Fibroblast of lung (primary cell): ENCODE measurements around the gene CYLC2. TPM values are rescaled to one million over a fixed set of nuclear protein-coding genes. Genes with fewer than 3 reads are reported as not detected.

Experiments
- DNase-seq, 2 donors: peaks; one replicate each; pipeline versions ENCODE4 v3.0.0 to v3.0.0-alpha.2; 2010; ENCODE audit warnings: low read depth in 2 of 2
- H2AFZ ChIP-seq: 2 replicates; pipeline ENCODE4 v1.5.1; 2012; ENCODE audit warnings: low read length, control low read depth, inconsistent platforms
- H3K27ac ChIP-seq: 2 replicates; pipeline ENCODE4 v1.5.1; 2011; ENCODE audit warnings: low read length, control low read depth; ENCODE audit not compliant: insufficient read depth
- H3K27me3 ChIP-seq: 2 replicates; pipeline ENCODE4 v1.5.1; 2011; ENCODE audit warnings: mild to moderate bottlenecking, low read length; ENCODE audit not compliant: control insufficient read depth, insufficient read depth
- H3K36me3 ChIP-seq: 2 replicates; pipeline ENCODE4 v1.5.1; 2011; ENCODE audit warnings: low read length; ENCODE audit not compliant: control insufficient read depth, insufficient read depth
- H3K4me1 ChIP-seq: 2 replicates; pipeline ENCODE4 v1.5.1; 2011; ENCODE audit warnings: low read length; ENCODE audit not compliant: control insufficient read depth, insufficient read depth; ENCODE audit errors: extremely low read depth
- H3K4me2 ChIP-seq: 2 replicates; pipeline ENCODE4 v1.5.1; 2011; ENCODE audit warnings: low read length, control low read depth; ENCODE audit not compliant: insufficient read depth; ENCODE audit errors: extremely low read depth
- H3K4me3 ChIP-seq, 4 experiments: fragments of 200-600 bp in 1 of 4; sonication (generic) in 1 of 4; replicated peaks in 1 of 4; 2 replicates each; pipeline ENCODE4 v1.5.1; 2011 to 2016; ENCODE audit warnings: low read length in 4 of 4, low read depth in 3 of 4, mild to moderate bottlenecking in 3 of 4, control low read depth in 2 of 4, inconsistent platforms in 1 of 4, mixed read lengths in 1 of 4; ENCODE audit not compliant: insufficient read depth in 1 of 4; ENCODE audit errors: control extremely low read depth in 1 of 4
- H3K79me2 ChIP-seq: 2 replicates; pipeline ENCODE4 v1.5.1; 2012; ENCODE audit warnings: mild to moderate bottlenecking, low read length, inconsistent platforms; ENCODE audit not compliant: control insufficient read depth, insufficient read depth
- H3K9ac ChIP-seq: 2 replicates; pipeline ENCODE4 v1.5.1; 2011; ENCODE audit warnings: mild to moderate bottlenecking, low read length, control low read depth; ENCODE audit not compliant: insufficient read depth
- H3K9me3 ChIP-seq: 2 replicates; pipeline ENCODE4 v1.5.1; 2012; ENCODE audit warnings: low read depth, low read length; ENCODE audit not compliant: control insufficient read depth, insufficient read depth
- H4K20me1 ChIP-seq: 2 replicates; pipeline ENCODE4 v1.5.1; 2011; ENCODE audit warnings: low read length; ENCODE audit not compliant: control insufficient read depth, insufficient read depth; ENCODE audit errors: extremely low read depth
- EZH2 ChIP-seq: IDR thresholded peaks from 2 replicates; pipeline ENCODE4 v1.5.1; 2012; ENCODE audit warnings: low read length, control low read depth, mild to moderate bottlenecking; ENCODE audit errors: missing control alignments
- polyA plus RNA-seq, 2 donors: library from polyadenylated mRNA; depleted of rRNA in 1 of 2; stranded (reverse) in 1 of 2; unstranded in 1 of 2; fragments of >200 nt; gene quantifications; 2 replicates each; pipeline ENCODE4 v1.2.1, GENCODE V29; 2011 to 2012; ENCODE audit warnings: missing spikeins in 1 of 2
- total RNA-seq: library from RNA; depleted of rRNA; stranded (reverse); fragments of >200 nt; gene quantifications from 2 replicates; pipeline ENCODE4 v1.2.1, GENCODE V29; 2014
- TF ChIP-seq, protein P1 (sequence below), 2 donors: IDR thresholded peaks in 1 of 2; conservative IDR thresholded peaks in 1 of 2; 1 replicate in 1 of 2; 2 replicates in 1 of 2; pipeline ENCODE4 v1.5.1; 2011 to 2012; ENCODE audit warnings: low read length in 2 of 2, control low read depth in 1 of 2, inconsistent platforms in 1 of 2, low read depth in 1 of 2, mild to moderate bottlenecking in 1 of 2

The CYLC2 gene
- total and polyA plus RNA-seq, 2 donors (not counting 1 experiment from before 2014, with no cell fraction given) = not detected

DNA sequence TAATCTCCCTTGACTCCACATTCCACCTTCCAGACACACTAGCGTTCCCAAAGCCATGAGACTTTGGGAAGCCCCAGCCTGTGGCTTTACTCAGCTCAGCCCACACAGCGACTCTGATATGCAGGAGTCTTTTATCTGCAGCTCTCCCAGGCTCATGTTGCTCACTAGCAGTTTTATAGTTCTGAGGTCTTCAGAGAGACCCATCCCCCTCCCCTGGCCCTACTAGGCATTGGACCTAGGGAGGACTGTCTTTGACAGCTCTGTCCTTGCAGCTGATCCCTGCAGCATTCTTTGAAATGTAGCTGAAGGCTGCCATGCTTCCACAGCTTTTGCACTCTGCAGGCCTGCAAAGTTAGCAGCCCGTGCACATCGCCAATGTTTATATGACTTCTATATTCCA lies 19.9 kb upstream of the CYLC2 start:
- no peak overlapping the region for H3K9ac ChIP-seq
- H3K4me3 ChIP-seq = no peak overlapping the region
- no peaks in the 10 kb centered on the region for H3K36me3 ChIP-seq
- no peak overlapping the region for H2AFZ ChIP-seq
- no peak overlapping the region for H3K27ac ChIP-seq
- H3K4me1 ChIP-seq = no peaks in the 10 kb centered on the region
- no peaks in the 10 kb centered on the region for H3K27me3 ChIP-seq
- no peaks in the 10 kb centered on the region for H4K20me1 ChIP-seq
- H3K9me3 ChIP-seq = no peaks in the 10 kb centered on the region
- H3K79me2 ChIP-seq = no peaks in the 10 kb centered on the region
- TF ChIP-seq, protein P1, sequence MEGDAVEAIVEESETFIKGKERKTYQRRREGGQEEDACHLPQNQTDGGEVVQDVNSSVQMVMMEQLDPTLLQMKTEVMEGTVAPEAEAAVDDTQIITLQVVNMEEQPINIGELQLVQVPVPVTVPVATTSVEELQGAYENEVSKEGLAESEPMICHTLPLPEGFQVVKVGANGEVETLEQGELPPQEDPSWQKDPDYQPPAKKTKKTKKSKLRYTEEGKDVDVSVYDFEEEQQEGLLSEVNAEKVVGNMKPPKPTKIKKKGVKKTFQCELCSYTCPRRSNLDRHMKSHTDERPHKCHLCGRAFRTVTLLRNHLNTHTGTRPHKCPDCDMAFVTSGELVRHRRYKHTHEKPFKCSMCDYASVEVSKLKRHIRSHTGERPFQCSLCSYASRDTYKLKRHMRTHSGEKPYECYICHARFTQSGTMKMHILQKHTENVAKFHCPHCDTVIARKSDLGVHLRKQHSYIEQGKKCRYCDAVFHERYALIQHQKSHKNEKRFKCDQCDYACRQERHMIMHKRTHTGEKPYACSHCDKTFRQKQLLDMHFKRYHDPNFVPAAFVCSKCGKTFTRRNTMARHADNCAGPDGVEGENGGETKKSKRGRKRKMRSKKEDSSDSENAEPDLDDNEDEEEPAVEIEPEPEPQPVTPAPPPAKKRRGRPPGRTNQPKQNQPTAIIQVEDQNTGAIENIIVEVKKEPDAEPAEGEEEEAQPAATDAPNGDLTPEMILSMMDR (conservative IDR thresholded peaks at IDR 0.05 in 1 of 2, IDR thresholded peaks at IDR 0.05 in 1 of 2; ENCODE audit: low read depth in 1 of 2, low read length in 2 of 2) = no peak
- TF ChIP-seq EZH2 = no peak
- H3K4me2 ChIP-seq = no peak overlapping the region
- no peak for DNase-seq

DNA sequence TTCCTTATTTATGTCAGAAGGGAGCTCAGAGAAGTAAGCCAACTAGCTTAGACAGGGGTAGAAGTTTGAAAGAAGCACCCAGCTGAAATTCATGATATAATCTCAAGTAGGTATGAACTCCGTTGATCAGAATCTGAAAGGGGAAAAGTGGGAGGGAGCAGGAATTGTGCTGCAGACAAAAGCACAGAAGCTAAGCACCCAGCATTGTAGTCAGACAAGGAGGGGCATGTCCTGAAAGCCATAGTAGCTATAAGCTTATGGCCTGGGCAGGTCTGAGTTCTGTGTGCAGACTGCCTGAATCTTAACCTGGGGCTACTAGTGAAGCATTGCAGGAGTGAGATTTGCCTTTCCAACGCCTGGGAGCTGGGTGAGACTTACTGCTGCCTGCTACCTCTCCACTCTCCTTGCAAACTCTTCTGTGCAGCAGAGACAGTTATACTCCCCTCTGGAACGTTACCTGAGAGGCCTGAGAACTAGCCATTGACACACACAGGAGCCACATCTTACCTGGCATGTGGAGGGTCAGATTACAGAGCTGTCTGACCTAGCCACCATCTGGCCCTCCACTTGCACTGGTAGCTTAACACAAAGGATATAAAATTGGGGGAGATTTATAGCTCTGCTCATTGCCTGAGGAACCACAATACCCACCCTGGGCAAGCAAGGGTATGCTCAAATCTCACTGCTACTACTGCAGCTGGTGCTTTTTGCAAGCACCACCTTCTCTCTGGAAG lies 9.8 kb upstream of the CYLC2 start:
- H2AFZ ChIP-seq = no peak overlapping the region
- no peaks in the 10 kb centered on the region for H3K79me2 ChIP-seq

DNA sequence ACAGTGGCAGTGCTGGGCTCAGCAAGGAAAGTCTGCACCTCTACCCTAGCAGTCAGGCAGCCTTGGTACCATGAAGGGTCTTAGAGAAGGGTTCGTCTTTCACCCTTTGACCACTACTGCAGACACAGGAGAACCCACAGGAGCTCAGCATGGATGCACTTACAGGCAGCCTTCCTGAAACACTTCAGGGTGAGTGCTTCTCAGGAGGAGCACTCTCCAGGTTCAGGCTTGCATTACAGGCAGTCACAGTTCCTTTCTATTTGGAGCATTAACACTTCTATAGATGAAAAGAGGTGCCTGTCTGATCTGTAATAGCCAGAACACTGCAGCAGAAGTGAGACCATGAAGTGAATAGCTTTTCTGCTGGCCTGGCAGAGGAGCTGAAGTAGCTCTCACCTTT lies 8.7 kb upstream of the CYLC2 start:
- Histone ChIP-seq H3K9me3 (no peaks in the 10 kb centered on the region), H3K4me1 (no peaks in the 10 kb centered on the region), H3K4me2 (no peak overlapping the region), H4K20me1 (no peaks in the 10 kb centered on the region), H3K36me3 (no peaks in the 10 kb centered on the region), H3K9ac (no peak overlapping the region), H3K27me3 (no peaks in the 10 kb centered on the region), H3K27ac (no peak overlapping the region), H3K4me3 (no peak overlapping the region), H2AFZ (no peak overlapping the region), H3K79me2 (no peaks in the 10 kb centered on the region)
- DNase-seq = no peak
- TF ChIP-seq, protein P1 (conservative IDR thresholded peaks at IDR 0.05 in 1 of 2, IDR thresholded peaks at IDR 0.05 in 1 of 2; ENCODE audit: low read depth in 1 of 2, low read length in 2 of 2) = no peak
- no peak for TF ChIP-seq EZH2

More for the DNA sequence above, 9.8 kb upstream of the CYLC2 start:
- Histone ChIP-seq H3K4me2 (no peak overlapping the region), H4K20me1 (no peaks in the 10 kb centered on the region), H3K27me3 (no peaks in the 10 kb centered on the region), H3K4me3 (no peak overlapping the region), H3K4me1 (no peaks in the 10 kb centered on the region), H3K36me3 (no peaks in the 10 kb centered on the region), H3K27ac (no peak overlapping the region), H3K9ac (no peak overlapping the region), H3K9me3 (no peaks in the 10 kb centered on the region)
- no peak for DNase-seq
- TF ChIP-seq EZH2 = no peak
- TF ChIP-seq, protein P1 (conservative IDR thresholded peaks at IDR 0.05 in 1 of 2, IDR thresholded peaks at IDR 0.05 in 1 of 2; ENCODE audit: low read depth in 1 of 2, low read length in 2 of 2) = no peak
